Measurements from ENCODE around the gene SCO1.

DNA sequence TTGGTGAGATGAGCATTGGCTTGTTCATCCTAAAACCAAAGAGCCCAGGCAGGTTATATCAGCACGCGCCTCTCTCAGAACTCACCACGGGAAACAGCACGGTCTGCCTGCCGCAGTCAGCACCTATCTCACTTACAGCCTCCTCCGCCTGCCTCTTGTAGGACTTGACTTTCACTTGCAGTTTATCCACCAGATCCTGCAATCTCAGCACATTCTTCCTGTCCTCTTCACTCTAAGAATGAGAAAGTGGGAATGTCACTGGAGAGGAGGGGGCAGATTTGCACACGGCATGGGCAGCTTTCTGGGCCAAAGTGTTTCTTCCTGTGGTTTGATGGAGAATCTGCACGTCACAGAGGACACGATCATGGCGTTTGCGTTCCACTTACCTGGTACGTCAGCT is 67.6 kb downstream of the SCO1 start:
- TF ChIP-seq, protein P1, sequence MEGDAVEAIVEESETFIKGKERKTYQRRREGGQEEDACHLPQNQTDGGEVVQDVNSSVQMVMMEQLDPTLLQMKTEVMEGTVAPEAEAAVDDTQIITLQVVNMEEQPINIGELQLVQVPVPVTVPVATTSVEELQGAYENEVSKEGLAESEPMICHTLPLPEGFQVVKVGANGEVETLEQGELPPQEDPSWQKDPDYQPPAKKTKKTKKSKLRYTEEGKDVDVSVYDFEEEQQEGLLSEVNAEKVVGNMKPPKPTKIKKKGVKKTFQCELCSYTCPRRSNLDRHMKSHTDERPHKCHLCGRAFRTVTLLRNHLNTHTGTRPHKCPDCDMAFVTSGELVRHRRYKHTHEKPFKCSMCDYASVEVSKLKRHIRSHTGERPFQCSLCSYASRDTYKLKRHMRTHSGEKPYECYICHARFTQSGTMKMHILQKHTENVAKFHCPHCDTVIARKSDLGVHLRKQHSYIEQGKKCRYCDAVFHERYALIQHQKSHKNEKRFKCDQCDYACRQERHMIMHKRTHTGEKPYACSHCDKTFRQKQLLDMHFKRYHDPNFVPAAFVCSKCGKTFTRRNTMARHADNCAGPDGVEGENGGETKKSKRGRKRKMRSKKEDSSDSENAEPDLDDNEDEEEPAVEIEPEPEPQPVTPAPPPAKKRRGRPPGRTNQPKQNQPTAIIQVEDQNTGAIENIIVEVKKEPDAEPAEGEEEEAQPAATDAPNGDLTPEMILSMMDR (IDR thresholded peaks at IDR 0.05) = no peak
- TF ChIP-seq EZH2 (IDR thresholded peaks at IDR 0.05) = no peak
